LNCaP clone FGC (cell line): ENCODE results near the gene BAZ2B.

Source experiments
- DNase-seq: peaks from one replicate; pipeline ENCODE4 v3.0.0-alpha.2; 2011; ENCODE audit warnings: low read depth
- H3K4me3 ChIP-seq: 2 replicates; pipeline ENCODE4 v1.5.1; 2011; ENCODE audit warnings: mild to moderate bottlenecking, low read depth, low read length, control low read depth
- TF ChIP-seq, protein P1 (sequence below): IDR thresholded peaks from 2 replicates; pipeline ENCODE4 v1.5.1; 2012; ENCODE audit warnings: mild to moderate bottlenecking; ENCODE audit not compliant: control insufficient read depth, insufficient read depth; ENCODE audit errors: extremely low read depth

BAZ2B gene

DNA sequence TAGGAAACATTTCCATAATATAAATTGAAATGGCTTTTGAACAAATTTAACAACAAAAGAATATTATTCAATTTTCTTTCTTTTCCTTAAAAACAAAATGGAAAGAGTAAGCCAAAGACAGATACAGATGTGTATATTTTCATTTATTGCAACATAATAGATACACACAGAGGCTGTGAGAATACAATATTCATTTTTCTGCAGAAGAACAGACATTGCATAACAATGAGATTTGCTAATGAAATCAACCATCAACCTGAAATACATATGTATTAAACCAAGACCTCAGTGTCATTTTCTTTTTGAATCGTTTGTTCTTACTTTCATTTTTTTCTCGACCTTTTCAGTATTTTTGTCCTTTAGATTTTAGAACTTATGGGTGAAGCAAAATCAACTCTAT is 95.1 kb downstream of the BAZ2B start:
- TF ChIP-seq, protein P1, sequence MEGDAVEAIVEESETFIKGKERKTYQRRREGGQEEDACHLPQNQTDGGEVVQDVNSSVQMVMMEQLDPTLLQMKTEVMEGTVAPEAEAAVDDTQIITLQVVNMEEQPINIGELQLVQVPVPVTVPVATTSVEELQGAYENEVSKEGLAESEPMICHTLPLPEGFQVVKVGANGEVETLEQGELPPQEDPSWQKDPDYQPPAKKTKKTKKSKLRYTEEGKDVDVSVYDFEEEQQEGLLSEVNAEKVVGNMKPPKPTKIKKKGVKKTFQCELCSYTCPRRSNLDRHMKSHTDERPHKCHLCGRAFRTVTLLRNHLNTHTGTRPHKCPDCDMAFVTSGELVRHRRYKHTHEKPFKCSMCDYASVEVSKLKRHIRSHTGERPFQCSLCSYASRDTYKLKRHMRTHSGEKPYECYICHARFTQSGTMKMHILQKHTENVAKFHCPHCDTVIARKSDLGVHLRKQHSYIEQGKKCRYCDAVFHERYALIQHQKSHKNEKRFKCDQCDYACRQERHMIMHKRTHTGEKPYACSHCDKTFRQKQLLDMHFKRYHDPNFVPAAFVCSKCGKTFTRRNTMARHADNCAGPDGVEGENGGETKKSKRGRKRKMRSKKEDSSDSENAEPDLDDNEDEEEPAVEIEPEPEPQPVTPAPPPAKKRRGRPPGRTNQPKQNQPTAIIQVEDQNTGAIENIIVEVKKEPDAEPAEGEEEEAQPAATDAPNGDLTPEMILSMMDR, result no peak
- DNase-seq, result no peak
- H3K4me3 ChIP-seq, result no peak overlapping the region

DNA sequence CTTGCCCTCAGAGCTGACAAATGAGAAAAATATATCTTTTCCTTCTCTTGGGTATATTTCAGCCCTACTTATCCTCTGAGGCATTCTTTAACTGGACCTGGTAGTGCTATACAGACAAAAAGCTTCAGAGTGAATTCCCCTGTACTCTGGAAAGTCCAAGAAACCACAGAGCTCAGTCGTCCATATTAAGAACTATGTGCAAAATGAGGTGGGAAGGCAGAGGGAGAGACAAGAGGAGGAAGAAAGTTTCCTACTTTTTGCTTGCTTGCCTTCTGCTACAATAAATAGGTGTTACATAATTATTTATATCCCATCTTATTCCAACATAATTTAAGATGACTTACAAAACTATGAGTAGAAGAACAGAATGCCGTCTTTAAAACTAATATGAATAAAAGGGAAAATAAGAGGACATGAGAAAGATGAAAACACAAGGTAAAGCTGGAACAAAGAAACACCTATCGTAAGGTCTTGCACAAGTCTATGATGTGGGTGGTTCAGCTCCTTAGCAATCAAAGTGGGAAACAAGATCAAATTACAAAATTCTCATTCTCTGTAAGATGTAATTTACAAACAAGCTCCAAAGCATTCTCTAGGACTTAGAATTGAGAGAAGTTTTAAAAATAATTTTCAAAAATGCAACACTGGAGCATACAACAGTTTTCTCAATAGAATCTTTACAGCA is 97.9 kb downstream of the BAZ2B start:
- no peak for DNase-seq
- no peak overlapping the region for H3K4me3 ChIP-seq
- TF ChIP-seq, protein P1, result no peak

DNA sequence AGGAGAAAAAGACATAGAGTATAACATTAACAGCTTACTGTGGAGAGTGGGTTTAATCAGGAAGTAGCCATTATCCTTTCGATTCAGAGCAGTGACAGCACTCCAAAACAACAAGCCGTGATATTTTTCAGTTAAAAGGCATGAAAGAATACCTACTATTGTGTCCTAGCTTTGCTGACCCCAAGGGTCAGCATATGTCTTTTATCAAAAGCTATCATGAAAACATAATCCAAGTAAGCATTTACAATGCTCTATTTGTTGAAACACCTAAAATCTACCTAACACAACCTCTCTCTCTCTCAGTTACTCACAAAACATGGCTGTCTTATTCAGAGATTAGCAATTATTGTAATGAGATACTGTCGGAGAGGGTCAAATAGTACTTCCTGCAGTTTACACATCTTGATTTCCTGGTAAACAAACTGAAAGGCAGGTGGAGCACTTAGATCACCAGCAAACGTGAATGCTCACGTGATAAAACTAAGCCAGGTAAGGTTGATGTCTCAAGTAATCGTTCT is 100.0 kb downstream of the BAZ2B start:
- TF ChIP-seq, protein P1, result peak; percentile 40
- H3K4me3 ChIP-seq, result peak overlapping the region; percentile 62
- peak; percentile 82 for DNase-seq

DNA sequence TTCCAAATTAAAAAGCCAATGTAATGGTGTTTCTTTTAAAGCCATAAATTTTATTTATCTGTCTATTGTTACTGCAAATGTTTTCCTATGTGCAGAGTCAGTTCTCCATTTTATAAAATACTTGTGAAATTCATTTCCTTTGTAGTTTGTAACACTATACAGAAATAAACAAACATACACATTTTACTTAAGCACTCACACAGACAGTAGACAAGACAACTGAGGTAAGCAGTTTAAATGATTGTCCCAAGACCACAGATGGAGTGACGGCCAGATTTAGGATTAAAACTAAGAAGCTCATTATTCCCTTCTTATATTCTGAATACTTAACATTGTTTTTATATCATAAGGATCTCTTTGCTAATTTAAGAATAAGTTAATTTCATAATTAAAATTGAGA is 100.9 kb downstream of the BAZ2B start:
- no peak for DNase-seq
- TF ChIP-seq, protein P1, result no peak
- peak overlapping the region; percentile 62 for H3K4me3 ChIP-seq

DNA sequence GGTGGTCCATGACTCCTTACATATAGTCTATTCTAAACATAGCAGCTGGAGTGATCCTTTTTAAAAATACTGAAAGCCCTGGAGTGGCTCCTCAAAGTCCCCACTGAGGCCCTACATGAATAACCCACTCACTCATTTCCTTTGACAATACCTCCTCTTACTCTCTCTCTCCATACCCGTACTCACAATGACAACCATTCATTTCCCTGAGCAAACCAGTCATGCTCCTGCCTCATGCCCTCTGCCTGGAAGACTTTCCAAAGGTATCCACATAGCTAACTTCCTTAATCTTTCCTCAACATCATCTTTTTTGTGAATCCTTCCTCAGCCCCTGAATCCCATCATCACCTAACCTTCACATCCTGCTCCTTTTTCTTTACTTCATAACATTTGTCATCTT is 102.6 kb downstream of the BAZ2B start:
- TF ChIP-seq, protein P1, result no peak
- H3K4me3 ChIP-seq, result no peak overlapping the region
- DNase-seq, result no peak

DNA sequence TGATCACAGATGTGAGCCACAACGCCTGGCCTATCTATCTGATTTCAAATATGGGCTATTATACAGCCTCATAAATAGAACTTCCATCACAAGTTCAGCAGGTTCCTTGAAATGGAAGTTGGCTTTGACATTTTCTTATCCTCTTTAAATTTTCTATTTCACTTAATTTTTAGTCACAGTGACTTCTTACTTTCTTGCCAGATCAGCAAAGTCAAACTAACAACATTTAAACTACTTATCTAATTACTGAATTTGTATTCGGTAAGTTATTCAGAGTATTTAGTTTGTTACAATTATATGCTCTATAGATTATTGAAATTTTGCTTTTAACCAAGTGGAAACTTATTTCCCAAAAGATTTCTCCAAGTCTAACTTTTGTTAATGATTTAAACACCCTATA is 108.2 kb downstream of the BAZ2B start:
- no peak overlapping the region for H3K4me3 ChIP-seq
- no peak for DNase-seq
- TF ChIP-seq, protein P1, result no peak
